Tibial nerve (tissue), 4 donors: Measurements from ENCODE around the gene IFNAR2.
"Not testable (repeated sequence)": the region's sequence is repeated elsewhere in the genome, so short reads cannot be mapped to it uniquely, and the experiment has no call there.

ENCODE experiments used
- EP300 ChIP-seq, 2 donors: sonication (generic); formaldehyde crosslinking; IDR thresholded peaks; one replicate each; pipeline ENCODE4 v1.6.1; 2017; ENCODE audit warnings: antibody characterized with exemption in 2 of 2, mild to moderate bottlenecking in 1 of 2
- TF ChIP-seq, protein P1 (sequence below), 5 experiments: fragments of 200-600 bp in 3 of 5; fragments of 450-650 bp in 2 of 5; sonication (generic) in 3 of 5; IDR thresholded peaks; one replicate each; pipeline ENCODE4 v1.5.1; 2016 to 2019; ENCODE audit warnings: antibody characterized with exemption in 5 of 5, mild to moderate bottlenecking in 3 of 5, moderate library complexity in 2 of 5

GRCh38 chr21:33253382-33253781 lies 23.6 kb downstream of the IFNAR2 start:
- TF ChIP-seq EP300 (IDR thresholded peaks at IDR 0.05) = not testable (repeated sequence)
- TF ChIP-seq, protein P1, sequence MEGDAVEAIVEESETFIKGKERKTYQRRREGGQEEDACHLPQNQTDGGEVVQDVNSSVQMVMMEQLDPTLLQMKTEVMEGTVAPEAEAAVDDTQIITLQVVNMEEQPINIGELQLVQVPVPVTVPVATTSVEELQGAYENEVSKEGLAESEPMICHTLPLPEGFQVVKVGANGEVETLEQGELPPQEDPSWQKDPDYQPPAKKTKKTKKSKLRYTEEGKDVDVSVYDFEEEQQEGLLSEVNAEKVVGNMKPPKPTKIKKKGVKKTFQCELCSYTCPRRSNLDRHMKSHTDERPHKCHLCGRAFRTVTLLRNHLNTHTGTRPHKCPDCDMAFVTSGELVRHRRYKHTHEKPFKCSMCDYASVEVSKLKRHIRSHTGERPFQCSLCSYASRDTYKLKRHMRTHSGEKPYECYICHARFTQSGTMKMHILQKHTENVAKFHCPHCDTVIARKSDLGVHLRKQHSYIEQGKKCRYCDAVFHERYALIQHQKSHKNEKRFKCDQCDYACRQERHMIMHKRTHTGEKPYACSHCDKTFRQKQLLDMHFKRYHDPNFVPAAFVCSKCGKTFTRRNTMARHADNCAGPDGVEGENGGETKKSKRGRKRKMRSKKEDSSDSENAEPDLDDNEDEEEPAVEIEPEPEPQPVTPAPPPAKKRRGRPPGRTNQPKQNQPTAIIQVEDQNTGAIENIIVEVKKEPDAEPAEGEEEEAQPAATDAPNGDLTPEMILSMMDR (IDR thresholded peaks at IDR 0.05) = not testable (repeated sequence)
